Measurements from ENCODE around the gene FMN2.

Gene FMN2

DNA sequence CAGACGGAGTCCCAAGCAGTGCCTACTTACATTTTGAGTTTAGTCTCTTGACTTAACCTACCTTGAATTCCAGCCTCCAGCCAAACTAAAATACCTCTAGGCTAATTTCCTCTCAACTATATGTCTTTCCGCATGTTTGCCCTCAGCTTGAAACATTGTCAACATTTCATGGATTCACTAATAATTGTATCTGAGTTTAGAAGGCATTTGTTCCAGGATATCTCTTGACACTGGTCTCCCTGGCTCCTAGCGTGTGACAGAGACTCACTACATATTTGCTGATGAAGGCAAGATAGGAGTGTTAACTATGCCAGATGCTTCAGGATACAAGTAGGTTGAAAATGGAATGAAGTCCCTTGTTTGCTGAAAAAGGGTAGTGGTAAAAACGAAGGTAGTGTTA is 384.1 kb downstream of the FMN2 start:
- Histone ChIP-seq H3K4me2 (ENCODE audit: low read depth, low read length, poor library complexity, severe bottlenecking) (no peak overlapping the region), H3K4me3 (ENCODE audit: insufficient read depth, low read length, poor library complexity, severe bottlenecking) (no peak overlapping the region), H3K79me2 (ENCODE audit: insufficient read depth, low read length) (no peaks in the 10 kb centered on the region), H3F3A (ENCODE audit: insufficient read depth) (no peaks in the 10 kb centered on the region), H3K27ac (ENCODE audit: low read depth, low read length) (no peak overlapping the region), H3K36me3 (ENCODE audit: low read length) (no peaks in the 10 kb centered on the region), H3K27me3 (ENCODE audit: low read length) (no peaks in the 10 kb centered on the region), H4K20me1 (ENCODE audit: low read depth, low read length) (no peaks in the 10 kb centered on the region), H3K9ac (ENCODE audit: low read length) (no peak overlapping the region), H3K9me2 (replicated peaks; ENCODE audit: insufficient read depth, low read length) (no peaks in the 10 kb centered on the region; the same call in 1 of the 2 replicates), H3K9me3 (ENCODE audit: insufficient read depth, low read length) (no peaks in the 10 kb centered on the region), H2AFZ (ENCODE audit: low read depth, low read length, severe bottlenecking) (no peak overlapping the region)
- TF ChIP-seq EZH2phosphoT487 (conservative IDR thresholded peaks at IDR 0.05; ENCODE audit: low read length), result no peak
- TF ChIP-seq, protein P1, sequence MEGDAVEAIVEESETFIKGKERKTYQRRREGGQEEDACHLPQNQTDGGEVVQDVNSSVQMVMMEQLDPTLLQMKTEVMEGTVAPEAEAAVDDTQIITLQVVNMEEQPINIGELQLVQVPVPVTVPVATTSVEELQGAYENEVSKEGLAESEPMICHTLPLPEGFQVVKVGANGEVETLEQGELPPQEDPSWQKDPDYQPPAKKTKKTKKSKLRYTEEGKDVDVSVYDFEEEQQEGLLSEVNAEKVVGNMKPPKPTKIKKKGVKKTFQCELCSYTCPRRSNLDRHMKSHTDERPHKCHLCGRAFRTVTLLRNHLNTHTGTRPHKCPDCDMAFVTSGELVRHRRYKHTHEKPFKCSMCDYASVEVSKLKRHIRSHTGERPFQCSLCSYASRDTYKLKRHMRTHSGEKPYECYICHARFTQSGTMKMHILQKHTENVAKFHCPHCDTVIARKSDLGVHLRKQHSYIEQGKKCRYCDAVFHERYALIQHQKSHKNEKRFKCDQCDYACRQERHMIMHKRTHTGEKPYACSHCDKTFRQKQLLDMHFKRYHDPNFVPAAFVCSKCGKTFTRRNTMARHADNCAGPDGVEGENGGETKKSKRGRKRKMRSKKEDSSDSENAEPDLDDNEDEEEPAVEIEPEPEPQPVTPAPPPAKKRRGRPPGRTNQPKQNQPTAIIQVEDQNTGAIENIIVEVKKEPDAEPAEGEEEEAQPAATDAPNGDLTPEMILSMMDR (IDR thresholded peaks at IDR 0.05; ENCODE audit: insufficient read depth, low read length, poor library complexity, severe bottlenecking), result no peak

DNA sequence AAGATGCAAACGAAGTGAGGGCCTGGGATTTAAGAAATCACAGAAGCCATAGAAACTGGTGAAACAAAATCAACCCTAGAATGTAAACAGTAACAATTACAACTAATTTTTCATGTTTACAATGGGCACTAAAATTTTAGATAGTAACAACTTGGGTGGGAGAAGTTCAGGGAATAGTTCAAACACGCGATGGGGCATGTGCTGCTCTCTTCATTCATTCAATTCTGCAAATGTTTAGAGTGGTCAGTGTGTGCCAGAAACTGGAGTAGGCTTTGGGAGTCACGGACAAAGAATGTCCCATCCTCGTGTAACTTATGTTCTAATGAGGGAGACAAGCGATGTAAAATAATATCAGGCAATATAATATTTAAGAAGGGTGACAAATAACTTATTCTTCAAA is 386.9 kb downstream of the FMN2 start:
- Histone ChIP-seq H3F3A (ENCODE audit: insufficient read depth) (no peaks in the 10 kb centered on the region), H3K36me3 (ENCODE audit: low read length) (no peaks in the 10 kb centered on the region), H3K27ac (ENCODE audit: low read depth, low read length) (no peak overlapping the region), H3K9me3 (ENCODE audit: insufficient read depth, low read length) (no peaks in the 10 kb centered on the region), H2AFZ (ENCODE audit: low read depth, low read length, severe bottlenecking) (no peak overlapping the region), H4K20me1 (ENCODE audit: low read depth, low read length) (no peaks in the 10 kb centered on the region), H3K79me2 (ENCODE audit: insufficient read depth, low read length) (no peaks in the 10 kb centered on the region), H3K4me3 (ENCODE audit: insufficient read depth, low read length, poor library complexity, severe bottlenecking) (no peak overlapping the region), H3K9me2 (replicated peaks; ENCODE audit: insufficient read depth, low read length) (no peaks in the 10 kb centered on the region; the same call in 1 of the 2 replicates), H3K4me2 (ENCODE audit: low read depth, low read length, poor library complexity, severe bottlenecking) (no peak overlapping the region), H3K27me3 (ENCODE audit: low read length) (no peaks in the 10 kb centered on the region), H3K9ac (ENCODE audit: low read length) (no peak overlapping the region)
- TF ChIP-seq, protein P1 (IDR thresholded peaks at IDR 0.05; ENCODE audit: insufficient read depth, low read length, poor library complexity, severe bottlenecking), result no peak
- TF ChIP-seq EZH2phosphoT487 (conservative IDR thresholded peaks at IDR 0.05; ENCODE audit: low read length), result no peak

DNA sequence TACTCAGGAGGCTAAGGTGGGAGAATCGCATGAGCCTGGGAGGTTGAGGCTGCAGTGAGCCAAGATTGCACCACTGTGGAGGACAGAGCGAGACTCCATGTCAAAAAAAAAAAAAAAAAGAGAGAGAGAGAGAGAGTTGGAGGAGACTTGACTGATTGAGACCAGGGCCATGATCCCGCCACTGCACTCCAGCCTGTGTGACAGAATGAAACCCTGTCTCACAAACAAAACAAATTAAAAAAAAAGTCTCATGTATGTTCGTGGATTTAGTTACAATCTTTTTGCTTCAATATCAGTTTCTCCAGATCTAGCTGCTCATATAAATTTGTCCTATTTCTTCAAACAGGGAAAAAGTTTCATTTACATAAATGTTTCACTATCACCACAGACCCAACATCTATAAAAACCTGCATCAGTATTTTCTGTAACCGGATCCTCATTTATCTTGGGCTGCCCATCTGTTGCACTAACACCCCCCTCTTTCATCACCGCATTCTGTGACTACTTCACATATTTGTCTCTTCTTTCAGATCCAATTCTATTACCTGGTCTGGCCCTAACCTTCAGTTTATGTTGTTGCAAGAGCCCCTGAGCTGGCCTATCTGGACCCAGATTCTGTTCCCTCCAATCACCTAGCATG is 393.2 kb downstream of the FMN2 start:
- TF ChIP-seq, protein P1 (IDR thresholded peaks at IDR 0.05; ENCODE audit: insufficient read depth, low read length, poor library complexity, severe bottlenecking), result no peak
- TF ChIP-seq EZH2phosphoT487 (conservative IDR thresholded peaks at IDR 0.05; ENCODE audit: low read length), result no peak
- H3K4me3 ChIP-seq (ENCODE audit: insufficient read depth, low read length, poor library complexity, severe bottlenecking), result no peak overlapping the region
- H2AFZ ChIP-seq (ENCODE audit: low read depth, low read length, severe bottlenecking), result no peak overlapping the region
- no peaks in the 10 kb centered on the region for H3K27me3 ChIP-seq (ENCODE audit: low read length)
- no peaks in the 10 kb centered on the region for H3K9me3 ChIP-seq (ENCODE audit: insufficient read depth, low read length)
- no peaks in the 10 kb centered on the region for H3F3A ChIP-seq (ENCODE audit: insufficient read depth)
- no peak overlapping the region for H3K27ac ChIP-seq (ENCODE audit: low read depth, low read length)
- H3K4me2 ChIP-seq (ENCODE audit: low read depth, low read length, poor library complexity, severe bottlenecking), result no peak overlapping the region
- H3K9ac ChIP-seq (ENCODE audit: low read length), result no peak overlapping the region
- no peaks in the 10 kb centered on the region for H3K9me2 ChIP-seq (replicated peaks; ENCODE audit: insufficient read depth, low read length)
- H3K79me2 ChIP-seq (ENCODE audit: insufficient read depth, low read length), result no peaks in the 10 kb centered on the region
- H4K20me1 ChIP-seq (ENCODE audit: low read depth, low read length), result no peaks in the 10 kb centered on the region
- no peaks in the 10 kb centered on the region for H3K36me3 ChIP-seq (ENCODE audit: low read length)

All from SU-DHL-6 (cell line).